Left colon (tissue), 2 donors: Measurements from ENCODE around the gene LGALSL. TPM values are rescaled to one million over a fixed set of nuclear protein-coding genes. Genes with fewer than 3 reads are reported as not detected.

ENCODE experiments used
- ATAC-seq: fragments of 200-7000 bp; cut with Tn5 transposase; one replicate; pipeline ENCODE4 v1.9.1; 2020; ENCODE audit warnings: mild to moderate bottlenecking, moderate library complexity
- DNase-seq, 2 donors: peaks; one replicate each; pipeline ENCODE4 v3.0.0-alpha.2; 2020
- intact Hi-C, 2 donors: fragments of 100-400 bp; cut with DNase I in 1 of 2; cut with micrococcal nuclease in 1 of 2; formaldehyde crosslinking; loops; one replicate each; pipeline versions ENCODE4 v1.11.2 to v1.14.0; 2022; cut with DNase I, micrococcal nuclease
- total RNA-seq, 2 donors: library from RNA; stranded (reverse); fragmentation: NEBNext Ultra II Directional; extraction: Animal tissue kit (Norgen Biotek cat#: 25700); gene quantifications; one replicate each; pipeline ENCODE4 v1.2.1, GENCODE V29; 2021
- donor health status: DM: no; HTN: no; CAD: no.
- donor health status: DM: yes; HTN: yes; CAD: no.

LGALSL gene
- total RNA-seq, 2 donors from 2014 or later: 43.6 to 45.5 TPM

DNA sequence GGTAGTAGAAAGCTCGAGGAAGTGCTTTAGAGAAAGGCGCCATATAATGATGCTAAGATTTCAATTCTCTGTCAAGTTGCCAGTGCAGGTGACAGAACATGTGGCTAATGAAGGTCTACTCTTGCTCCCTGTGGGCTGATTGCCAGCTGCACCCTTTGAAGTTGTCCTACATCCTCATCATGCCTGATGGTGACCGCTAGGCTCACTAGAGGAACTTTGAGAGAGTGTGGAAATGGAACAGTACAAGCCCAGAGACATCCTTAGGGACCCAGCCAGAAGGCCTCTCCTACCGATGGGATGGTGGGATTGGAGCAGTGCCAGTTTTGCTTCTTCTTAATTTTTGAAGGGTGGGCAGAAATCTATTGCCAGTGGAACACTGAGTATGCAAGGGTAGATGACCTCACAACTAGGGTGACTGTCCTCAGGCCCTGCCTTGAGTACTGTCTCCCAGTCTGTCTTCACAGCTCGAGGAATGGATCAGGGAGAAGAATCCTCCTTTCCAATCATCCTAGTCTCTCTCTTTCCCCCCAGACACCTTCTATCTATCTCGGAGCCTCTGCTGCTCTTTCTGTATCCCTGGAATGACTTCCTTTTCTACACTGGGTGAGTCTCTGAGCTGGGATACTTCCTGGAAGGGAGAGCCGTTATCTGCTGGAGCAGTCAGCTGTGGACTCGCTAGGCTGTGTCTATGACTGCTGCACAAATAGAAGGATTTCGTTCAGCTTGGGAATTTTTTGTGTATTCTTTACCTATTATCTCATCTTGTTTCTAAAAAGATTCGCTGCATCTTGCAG is 33.5 kb downstream of the LGALSL start:
- DNase-seq: no peak
- intact Hi-C loops: loop anchor here in 1 of 2 donors (5.0 kb wide), 2 partner anchors 155 to 440 kb away; no protein-coding TSS in a partner anchor
- ATAC-seq: peak; percentile 69

DNA sequence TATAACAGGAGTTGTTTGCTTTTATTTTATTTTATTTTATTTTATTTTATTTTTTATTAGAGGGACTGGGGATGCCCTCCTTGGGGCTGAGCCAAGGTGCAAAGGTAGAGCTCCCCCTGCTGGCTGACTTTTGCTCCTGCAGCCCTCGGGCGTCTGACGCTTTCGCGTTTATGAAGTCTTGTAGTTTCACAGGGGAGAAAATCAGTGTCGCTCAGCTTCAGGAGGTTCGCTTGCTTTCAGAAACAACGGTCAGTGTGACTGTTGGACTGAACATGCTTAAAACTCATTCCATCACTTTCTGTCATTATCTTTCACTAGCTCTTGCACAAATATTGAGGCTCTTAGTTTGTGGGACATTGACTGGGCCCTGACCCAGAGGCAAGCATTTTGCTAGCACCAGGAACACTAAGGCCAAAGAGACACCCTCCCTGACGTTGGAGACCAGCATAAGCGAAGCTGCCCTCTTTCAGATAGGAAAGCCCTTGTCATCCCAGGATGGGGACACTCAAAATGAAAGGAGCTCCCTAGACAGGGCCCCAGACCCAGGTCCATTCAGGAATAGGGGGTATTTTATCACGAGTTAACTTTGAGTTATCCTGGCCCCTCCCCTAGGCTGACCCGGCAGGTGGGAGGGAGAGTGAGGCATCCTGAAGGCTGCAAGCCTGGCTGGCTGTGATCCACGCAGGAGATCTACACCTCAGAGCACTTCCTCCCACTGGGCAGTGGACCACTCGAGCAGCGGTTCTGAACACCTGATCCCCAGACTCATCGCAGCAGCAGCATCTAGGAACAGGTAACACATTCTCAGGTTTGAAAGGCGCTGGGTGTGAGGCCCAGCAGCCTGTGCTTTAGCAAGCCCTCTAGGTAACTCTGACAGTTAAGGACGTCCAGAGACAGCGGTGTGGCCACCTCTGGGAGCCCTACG is 34.4 kb downstream of the LGALSL start:
- DNase-seq (peak in 1 of 2 donors; percentile 79), ATAC-seq (peak; percentile 81)
- intact Hi-C loops: loop anchor here in 1 of 2 donors (5.0 kb wide), 2 partner anchors 156 to 441 kb away; no protein-coding TSS in a partner anchor

DNA sequence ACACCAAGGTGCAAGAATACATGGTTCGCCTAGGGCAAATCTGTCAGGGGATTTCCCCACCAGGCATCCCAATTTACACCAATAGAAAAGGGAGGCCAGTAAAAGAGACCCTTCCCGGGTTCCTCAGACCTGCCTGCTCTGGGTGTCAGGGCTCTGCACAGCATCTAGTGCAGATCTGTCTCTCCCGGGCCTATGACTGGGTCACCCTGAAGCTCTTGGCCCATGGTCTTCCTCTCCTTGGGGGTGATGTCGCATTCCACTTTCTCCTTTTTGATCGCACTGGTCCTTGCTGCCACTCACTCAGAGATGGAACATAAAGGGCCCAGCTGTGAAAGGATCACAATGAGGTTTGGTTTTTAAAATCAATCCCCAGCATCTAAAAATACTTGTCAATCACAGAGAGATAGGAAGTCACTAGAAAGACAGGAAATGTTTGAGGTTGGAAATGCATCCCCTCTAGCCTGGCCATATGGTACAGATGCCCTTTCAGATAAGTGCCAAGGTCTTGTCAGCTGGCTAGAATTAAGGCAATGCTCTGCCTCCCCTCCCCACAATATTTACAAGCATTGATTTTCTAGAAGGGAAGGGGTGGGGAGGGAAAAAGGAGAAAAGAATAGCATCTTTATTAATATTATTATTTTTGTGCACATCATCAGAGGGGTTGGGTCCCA is 35.3 kb downstream of the LGALSL start:
- intact Hi-C loops: loop anchor here in 1 of 2 donors (5.0 kb wide), 2 partner anchors 157 to 442 kb away; no protein-coding TSS in a partner anchor
- ATAC-seq (no peak), DNase-seq (no peak)

DNA sequence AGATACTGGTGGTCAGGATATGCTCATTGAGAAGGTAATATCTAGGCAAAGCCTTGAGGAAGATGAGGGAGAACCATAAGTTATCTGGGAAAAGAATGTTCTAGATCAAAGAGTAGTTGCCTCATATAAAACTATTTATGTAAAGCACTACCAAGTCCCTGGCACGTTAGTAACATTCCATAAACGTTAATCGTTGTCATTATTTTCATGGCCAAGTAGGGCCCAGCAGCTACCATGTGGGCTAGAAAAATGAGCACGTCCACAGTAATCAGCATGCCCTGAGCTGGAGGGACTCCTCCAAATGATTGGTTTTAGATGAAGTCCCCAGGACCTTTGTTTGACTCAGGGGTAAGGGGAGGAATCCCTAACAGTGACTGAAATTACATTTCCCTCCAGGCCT is 37.5 kb downstream of the LGALSL start:
- DNase-seq (no peak), ATAC-seq (no peak)
- intact Hi-C loops: no loop called here

DNA sequence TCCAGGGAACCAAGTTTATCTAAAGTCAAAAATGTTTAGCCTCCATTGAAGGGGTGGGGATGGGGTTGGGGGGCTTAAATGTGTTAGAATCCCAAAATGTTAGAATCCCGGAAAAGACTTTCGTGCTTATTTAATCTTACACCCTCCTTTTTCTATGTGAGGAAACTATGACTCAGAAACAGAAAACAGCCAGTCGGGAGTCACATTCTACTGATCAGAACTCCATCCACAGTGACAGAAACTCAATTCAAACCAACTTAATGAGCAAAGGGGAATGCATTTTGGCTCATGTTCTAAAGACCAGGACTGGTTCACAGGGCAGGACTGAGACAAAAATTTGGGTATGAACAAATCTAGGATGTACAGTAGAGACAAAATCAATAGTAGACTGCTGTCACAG is 38.3 kb downstream of the LGALSL start:
- no peak for DNase-seq
- intact Hi-C loops: no loop called here
- ATAC-seq: no peak

DNA sequence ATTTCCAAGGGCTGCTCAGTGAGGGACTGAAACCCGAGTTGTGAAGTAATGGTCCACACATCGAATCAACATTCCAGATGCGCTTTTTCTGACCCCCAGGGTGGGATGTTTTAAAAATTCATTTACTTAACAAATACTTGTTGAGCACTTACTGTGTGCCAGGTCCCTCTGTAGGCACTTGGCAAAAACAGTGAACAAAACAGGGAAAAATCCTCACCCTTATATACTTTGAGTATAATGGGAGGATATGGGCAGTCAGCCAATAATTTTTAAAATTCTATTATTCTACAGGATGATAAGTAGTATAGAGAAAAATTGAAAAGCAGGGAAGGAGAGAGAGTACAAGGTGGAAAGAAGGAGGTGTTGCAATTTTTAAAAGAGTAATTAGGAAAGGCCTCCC is 38.9 kb downstream of the LGALSL start:
- DNase-seq (no peak), ATAC-seq (no peak)
- intact Hi-C loops: no loop called here

DNA sequence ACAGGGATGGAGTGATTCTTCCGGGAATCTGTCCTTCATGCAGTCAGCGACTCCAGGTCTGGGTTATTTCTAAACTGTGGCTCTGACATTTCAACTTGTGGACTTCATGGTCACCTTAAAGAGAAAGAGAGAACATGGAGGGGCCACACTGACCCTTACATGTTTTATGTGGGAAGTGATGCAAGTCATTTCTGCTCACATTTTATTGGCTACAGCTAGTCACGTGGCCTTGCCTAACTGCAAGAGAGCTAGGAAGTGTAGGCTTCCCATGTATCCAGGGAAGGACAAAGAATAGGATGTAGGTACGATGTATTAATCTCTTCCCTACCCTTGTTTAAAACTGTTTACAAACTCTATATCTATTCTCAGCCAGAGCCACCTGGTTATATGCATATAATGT is 39.8 kb downstream of the LGALSL start:
- intact Hi-C loops: no loop called here
- DNase-seq (no peak), ATAC-seq (no peak)

DNA sequence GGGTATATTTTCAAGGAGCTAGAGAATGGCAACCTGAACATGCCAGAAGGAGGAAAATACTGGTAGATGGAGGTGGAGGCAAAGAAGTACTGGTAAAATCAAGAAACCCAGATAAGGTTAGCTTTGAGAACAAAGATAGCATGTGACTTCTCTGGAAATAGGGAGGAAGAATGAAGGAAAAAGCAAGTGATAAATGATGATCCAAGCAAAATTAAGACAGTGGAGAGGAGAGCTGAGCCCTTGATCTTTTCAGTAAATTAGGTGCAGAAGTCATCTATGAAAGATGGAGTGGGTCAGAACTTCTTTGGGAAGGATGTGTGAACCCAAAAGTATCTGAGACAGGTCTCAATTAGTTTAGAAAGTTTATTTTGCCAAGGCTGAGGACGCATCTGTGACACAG is 44.5 kb downstream of the LGALSL start:
- intact Hi-C loops: no loop called here
- DNase-seq: no peak
- no peak for ATAC-seq

DNA sequence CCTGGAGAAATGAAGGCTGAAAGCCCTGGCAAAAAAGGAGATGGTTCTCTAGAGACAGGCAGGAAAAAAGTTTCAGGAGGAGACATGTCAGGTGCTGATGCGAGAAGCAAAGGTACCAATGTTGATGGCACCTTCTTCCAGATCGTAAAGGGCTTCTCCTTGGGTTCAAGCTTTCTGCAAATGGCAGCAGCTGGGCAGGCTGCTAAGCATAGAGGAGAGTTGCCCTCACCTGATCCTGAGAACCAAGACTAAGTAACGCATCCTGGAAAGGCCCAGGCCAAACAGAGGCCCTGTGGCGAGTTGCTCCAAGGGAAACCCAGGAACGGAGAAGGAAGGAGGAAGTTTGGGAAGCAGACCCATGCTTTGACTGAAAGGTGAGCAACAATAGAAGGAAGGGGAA is 46.6 kb downstream of the LGALSL start:
- ATAC-seq: no peak
- intact Hi-C loops: no loop called here
- no peak for DNase-seq

DNA sequence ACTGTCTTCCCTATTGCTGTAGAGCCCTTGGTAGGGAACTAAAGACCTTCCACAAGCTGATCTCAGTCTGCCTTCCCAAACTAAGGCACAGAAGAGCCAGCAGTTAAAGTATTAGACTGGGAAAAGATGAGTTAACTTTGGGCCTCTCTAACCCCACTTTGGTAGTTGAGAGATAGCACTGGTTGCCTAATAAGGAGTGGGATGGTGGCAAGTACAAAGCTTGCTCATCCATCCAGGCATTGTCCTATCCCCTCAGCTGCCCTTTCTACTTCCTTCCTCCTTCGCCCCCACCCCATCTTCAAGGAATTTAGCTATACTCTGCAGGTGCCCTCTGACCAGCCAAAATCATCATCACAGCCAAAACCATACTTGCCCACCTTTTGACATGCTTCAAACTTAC is 48.0 kb downstream of the LGALSL start:
- intact Hi-C loops: no loop called here
- DNase-seq (no peak), ATAC-seq (no peak)

DNA sequence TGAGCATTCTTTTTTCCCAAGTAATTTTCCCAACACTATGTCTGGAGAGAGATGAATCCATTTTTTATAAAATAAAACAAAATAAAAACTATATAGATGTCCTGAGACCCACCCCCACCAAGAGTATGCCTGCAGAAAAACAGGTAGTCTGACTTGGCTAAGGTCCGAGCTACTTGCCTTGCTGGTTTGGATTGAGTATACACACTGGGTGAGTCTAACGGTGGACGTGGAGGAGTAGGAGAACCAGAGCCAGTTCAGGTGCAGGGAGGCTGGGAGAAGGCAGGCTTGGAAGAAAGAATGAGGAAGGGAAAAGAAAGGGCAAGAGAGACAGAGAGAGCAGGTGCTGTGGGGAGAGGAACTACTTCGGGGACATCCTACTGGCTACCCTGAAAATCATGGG is 48.9 kb downstream of the LGALSL start:
- intact Hi-C loops: no loop called here
- ATAC-seq (no peak), DNase-seq (no peak)

DNA sequence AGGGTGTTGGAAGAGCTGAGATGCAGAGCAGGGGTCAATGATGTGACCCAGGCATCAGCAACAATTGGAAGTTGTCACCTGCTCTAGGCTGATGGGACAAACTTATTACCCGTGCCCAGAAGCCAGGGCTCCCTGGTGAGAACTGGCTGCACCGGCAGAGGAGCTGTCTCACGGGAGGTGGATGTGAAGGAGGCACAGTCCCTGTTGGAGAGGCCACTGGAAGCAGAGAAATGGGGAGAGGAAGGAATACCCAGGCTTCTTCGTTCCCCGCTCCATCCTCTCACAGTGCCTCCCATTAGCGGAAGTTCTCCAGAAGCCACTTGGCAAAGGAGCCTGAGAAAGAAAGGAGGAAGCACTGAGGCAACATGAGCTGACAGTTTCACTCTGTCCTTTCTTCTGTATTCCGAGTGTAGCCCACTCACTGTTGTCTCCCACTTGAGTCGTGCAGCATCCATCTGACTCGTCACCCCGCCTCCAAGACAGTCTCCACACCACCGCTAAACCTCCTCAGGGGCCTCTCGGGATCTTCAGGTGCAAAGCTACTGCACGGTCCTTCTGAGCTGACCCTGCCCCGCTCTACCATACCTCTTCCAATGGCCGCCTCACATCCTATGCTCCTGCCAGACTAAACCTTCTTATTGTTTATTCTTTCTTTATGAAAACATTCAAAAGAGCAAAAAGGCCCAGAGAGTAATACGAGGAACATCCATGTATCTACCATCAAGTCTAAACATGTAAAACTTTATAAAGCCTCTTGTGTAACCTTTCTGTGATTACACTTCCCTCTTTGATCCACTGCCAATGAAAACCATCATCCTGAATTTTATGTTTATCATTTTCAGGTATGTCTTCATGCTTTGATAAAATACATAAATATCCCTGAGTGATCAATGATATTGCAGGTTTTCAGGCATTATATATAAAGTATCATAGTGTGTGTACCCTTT is 51.1 kb downstream of the LGALSL start:
- DNase-seq (no peak), ATAC-seq (no peak)
- intact Hi-C loops: no loop called here

DNA sequence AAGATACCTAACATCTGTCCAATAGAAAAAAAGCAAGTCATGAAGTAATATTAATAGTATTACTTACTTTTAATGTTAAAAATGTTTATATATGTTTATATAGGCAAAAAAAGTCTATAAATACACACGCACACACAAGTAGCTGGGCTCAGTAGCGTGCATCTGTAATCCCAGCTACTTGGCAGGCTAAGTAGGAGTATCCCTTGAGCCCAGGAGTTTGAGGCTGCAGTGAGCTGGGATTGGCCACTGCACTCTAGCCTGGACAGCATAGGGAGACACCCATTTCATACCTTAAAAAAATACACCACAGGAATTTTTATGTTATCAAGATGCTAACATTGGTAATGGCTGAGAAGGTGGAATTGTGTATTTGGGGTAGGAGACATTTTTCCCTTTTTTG is 52.7 kb downstream of the LGALSL start:
- intact Hi-C loops: no loop called here
- ATAC-seq (no peak), DNase-seq (no peak)

Other genes with a start within 250 kb of the LGALSL start
- 10 to 100 TPM; 57.9 to 59.7 TPM for gene AFTPH, start 70.2 kb downstream of the LGALSL start, total RNA-seq
- gene SERTAD2, start 199.8 kb downstream of the LGALSL start, total RNA-seq: 10 to 100 TPM; 16.0 to 20.5 TPM